Colonic mucosa (tissue), 4 donors: ENCODE data around the gene GRK5. TPM values are rescaled to one million over a fixed set of nuclear protein-coding genes. Genes with fewer than 3 reads are reported as not detected.

Source experiments
- DNase-seq: peaks from one replicate; pipeline ENCODE4 v3.0.0-alpha.2; 2020
- H3K27ac ChIP-seq: fragments of 200-600 bp; one replicate; pipeline ENCODE4 v1.8.0; 2021
- H3K27me3 ChIP-seq: fragments of 200-600 bp; one replicate; pipeline ENCODE4 v1.8.0; 2021
- H3K36me3 ChIP-seq: fragments of 200-600 bp; one replicate; pipeline ENCODE4 v1.8.0; 2021
- H3K4me1 ChIP-seq: fragments of 200-600 bp; one replicate; pipeline ENCODE4 v1.8.0; 2021; ENCODE audit warnings: mild to moderate bottlenecking
- H3K4me3 ChIP-seq: fragments of 200-600 bp; one replicate; pipeline ENCODE4 v1.8.0; 2021
- H3K9ac ChIP-seq, 2 donors: one replicate each; pipeline ENCODE4 v1.7.0; 2013; ENCODE audit warnings: control low read depth in 2 of 2, low read depth in 2 of 2, low read length in 2 of 2
- H3K9me3 ChIP-seq: fragments of 200-600 bp; one replicate; pipeline ENCODE4 v1.8.0; 2021
- CTCF ChIP-seq: fragments of 200-600 bp; IDR thresholded peaks from one replicate; pipeline ENCODE4 v1.8.0; 2022; ENCODE audit warnings: antibody characterized with exemption, mild to moderate bottlenecking
- intact Hi-C: fragments of 100-400 bp; cut with DNase I; formaldehyde crosslinking; loops from one replicate; pipeline ENCODE4 v1.14.1; 2022
- total RNA-seq, 2 donors: library from RNA; stranded (reverse); fragmentation: NEBNext Ultra II Directional in 1 of 2; extraction: Animal tissue kit (Norgen Biotek cat#: 25700) in 1 of 2; gene quantifications; one replicate each; pipeline ENCODE4 v1.2.1, GENCODE V29; 2021
- donor health status: healthy.
- donor health status: DM: no; HTN: no; CAD: no.
- donor health status: DM: no; HTN: no; CAD: no.

GRK5 gene
- total RNA-seq, 2 donors from 2014 or later = 4.6 to 12.7 TPM

- Histone ChIP-seq H3K27me3 (no peaks in the 10 kb centered on the region), H3K4me3 (peak overlapping the region; percentile 94), H3K36me3 (peaks cover 8% of the 10 kb centered on the region), H3K27ac (peak overlapping the region; percentile 61), H3K9ac (peak overlapping the region; percentile 77 to 91), H3K9me3 (no peaks in the 10 kb centered on the region), H3K4me1 (no peaks in the 10 kb centered on the region)
- intact Hi-C loops = loop anchor here (10.0 kb wide), 1 partner anchor 111 kb away; no protein-coding TSS in a partner anchor
- TF ChIP-seq CTCF = no peak
- no peak for DNase-seq
Measured at GRCh38 chr10:119166118-119166500, 41.3 kb upstream of the GRK5 start.

GRCh38 chr10:119166564-119166963, 40.8 kb upstream of the GRK5 start:
- no peak overlapping the region for H3K4me3 ChIP-seq
- no peak overlapping the region for H3K9ac ChIP-seq
- intact Hi-C loops = loop anchor here (10.0 kb wide), 1 partner anchor 112 kb away; no protein-coding TSS in a partner anchor
- no peaks in the 10 kb centered on the region for H3K27me3 ChIP-seq
- H3K27ac ChIP-seq = peak overlapping the region; percentile 61
- H3K4me1 ChIP-seq = no peaks in the 10 kb centered on the region
- H3K36me3 ChIP-seq = peaks cover 12% of the 10 kb centered on the region
- TF ChIP-seq CTCF = no peak
- H3K9me3 ChIP-seq = no peaks in the 10 kb centered on the region
- DNase-seq = no peak

- H3K4me1 ChIP-seq = no peaks in the 10 kb centered on the region
- TF ChIP-seq CTCF = no peak
- no peak overlapping the region for H3K27ac ChIP-seq
- no peaks in the 10 kb centered on the region for H3K9me3 ChIP-seq
- DNase-seq = no peak
- intact Hi-C loops = loop anchor here (10.0 kb wide), 1 partner anchor 112 kb away; no protein-coding TSS in a partner anchor
- no peak overlapping the region for H3K9ac ChIP-seq
- H3K36me3 ChIP-seq = peaks cover 17% of the 10 kb centered on the region
- no peak overlapping the region for H3K4me3 ChIP-seq
- H3K27me3 ChIP-seq = no peaks in the 10 kb centered on the region
Measured at GRCh38 chr10:119167041-119167440, 40.3 kb upstream of the GRK5 start.

- Histone ChIP-seq H3K4me1 (no peaks in the 10 kb centered on the region), H3K36me3 (peaks cover 17% of the 10 kb centered on the region), H3K4me3 (no peak overlapping the region), H3K9me3 (no peaks in the 10 kb centered on the region), H3K9ac (no peak overlapping the region), H3K27me3 (no peaks in the 10 kb centered on the region), H3K27ac (no peak overlapping the region)
- intact Hi-C loops = no loop called here
- no peak for DNase-seq
- no peak for TF ChIP-seq CTCF
Measured at GRCh38 chr10:119174109-119174508, 33.3 kb upstream of the GRK5 start.

- H3K9me3 ChIP-seq = no peaks in the 10 kb centered on the region
- no peak overlapping the region for H3K4me3 ChIP-seq
- no peak for TF ChIP-seq CTCF
- H3K9ac ChIP-seq = no peak overlapping the region
- H3K36me3 ChIP-seq = peaks cover 10% of the 10 kb centered on the region
- no peaks in the 10 kb centered on the region for H3K4me1 ChIP-seq
- no peak overlapping the region for H3K27ac ChIP-seq
- H3K27me3 ChIP-seq = no peaks in the 10 kb centered on the region
- no peak for DNase-seq
- intact Hi-C loops = no loop called here
Measured at GRCh38 chr10:119176166-119176565, 31.2 kb upstream of the GRK5 start.
